ENCODE measurements around the gene KPNA4. TPM values are rescaled to one million over a fixed set of nuclear protein-coding genes. Genes with fewer than 3 reads are reported as not detected.

Gene KPNA4
- total RNA-seq, 1 donor from 2014 or later, result 60.5 TPM

GRCh38 chr3:160475884-160476283 lies 89.5 kb downstream of the KPNA4 start:
- no peak overlapping the region for H3K4me3 Mint-ChIP-seq
- H3K4me1 Mint-ChIP-seq (ENCODE audit: unreplicated experiment), result peaks cover 10% of the 10 kb centered on the region
- H3K27me3 Mint-ChIP-seq, result peaks cover 13% of the 10 kb centered on the region
- H3K27ac Mint-ChIP-seq, result no peak overlapping the region
- no peak for DNase-seq (ENCODE audit: extremely low spot score, unreplicated experiment)
- TF ChIP-seq CTCF (conservative IDR thresholded peaks at IDR 0.05), result no peak
- H3K9me3 Mint-ChIP-seq, result no peaks in the 10 kb centered on the region
- no peaks in the 10 kb centered on the region for H3K36me3 Mint-ChIP-seq

- Mint-ChIP-seq H3K4me1 (ENCODE audit: unreplicated experiment) (peaks cover 10% of the 10 kb centered on the region), H3K36me3 (no peaks in the 10 kb centered on the region), H3K9me3 (no peaks in the 10 kb centered on the region), H3K27ac (no peak overlapping the region), H3K4me3 (no peak overlapping the region), H3K27me3 (peaks cover 13% of the 10 kb centered on the region)
- DNase-seq (ENCODE audit: extremely low spot score, unreplicated experiment), result no peak
- no peak for TF ChIP-seq CTCF (conservative IDR thresholded peaks at IDR 0.05)
Observed at GRCh38 chr3:160475153-160475552, 90.2 kb downstream of the KPNA4 start.

- no peak overlapping the region for H3K27ac Mint-ChIP-seq
- H3K27me3 Mint-ChIP-seq, result peaks cover 16% of the 10 kb centered on the region
- no peak for DNase-seq (ENCODE audit: extremely low spot score, unreplicated experiment)
- peaks cover 5% of the 10 kb centered on the region for H3K36me3 Mint-ChIP-seq
- H3K9me3 Mint-ChIP-seq, result no peaks in the 10 kb centered on the region
- peaks cover 10% of the 10 kb centered on the region for H3K4me1 Mint-ChIP-seq (ENCODE audit: unreplicated experiment)
- H3K4me3 Mint-ChIP-seq, result no peak overlapping the region
- no peak for TF ChIP-seq CTCF (conservative IDR thresholded peaks at IDR 0.05)
Observed at GRCh38 chr3:160474416-160474838, 90.9 kb downstream of the KPNA4 start.

GRCh38 chr3:160473978-160474377 lies 91.4 kb downstream of the KPNA4 start:
- peaks cover 5% of the 10 kb centered on the region for H3K36me3 Mint-ChIP-seq
- H3K27me3 Mint-ChIP-seq, result peaks cover 16% of the 10 kb centered on the region
- TF ChIP-seq CTCF (conservative IDR thresholded peaks at IDR 0.05), result no peak
- no peak overlapping the region for H3K27ac Mint-ChIP-seq
- H3K9me3 Mint-ChIP-seq, result no peaks in the 10 kb centered on the region
- H3K4me1 Mint-ChIP-seq (ENCODE audit: unreplicated experiment), result peaks cover 10% of the 10 kb centered on the region
- DNase-seq (ENCODE audit: extremely low spot score, unreplicated experiment), result no peak
- no peak overlapping the region for H3K4me3 Mint-ChIP-seq

GRCh38 chr3:160473221-160473620 lies 92.2 kb downstream of the KPNA4 start:
- H3K4me1 Mint-ChIP-seq (ENCODE audit: unreplicated experiment), result peaks cover 10% of the 10 kb centered on the region
- H3K4me3 Mint-ChIP-seq, result no peak overlapping the region
- peaks cover 5% of the 10 kb centered on the region for H3K36me3 Mint-ChIP-seq
- DNase-seq (ENCODE audit: extremely low spot score, unreplicated experiment), result no peak
- TF ChIP-seq CTCF (conservative IDR thresholded peaks at IDR 0.05), result no peak
- H3K27me3 Mint-ChIP-seq, result peaks cover 16% of the 10 kb centered on the region
- H3K9me3 Mint-ChIP-seq, result no peaks in the 10 kb centered on the region
- H3K27ac Mint-ChIP-seq, result no peak overlapping the region

- Mint-ChIP-seq H3K27ac (no peak overlapping the region), H3K27me3 (peaks cover 11% of the 10 kb centered on the region), H3K4me3 (no peak overlapping the region), H3K36me3 (peaks cover 5% of the 10 kb centered on the region), H3K9me3 (no peaks in the 10 kb centered on the region), H3K4me1 (ENCODE audit: unreplicated experiment) (peaks cover 4% of the 10 kb centered on the region)
- no peak for DNase-seq (ENCODE audit: extremely low spot score, unreplicated experiment)
- TF ChIP-seq CTCF (conservative IDR thresholded peaks at IDR 0.05), result no peak
Observed at GRCh38 chr3:160472344-160472743, 93.0 kb downstream of the KPNA4 start.
